GM18517 (cell line): ENCODE results near the gene BIN1.
"Not testable (repeated sequence)": the region's sequence is repeated elsewhere in the genome, so short reads cannot be mapped to it uniquely, and the experiment has no call there.

Source experiments
- ATAC-seq: cut with Tn5 transposase; IDR thresholded peaks from one replicate; pipeline ENCODE4 v1.9.1; 2021; ENCODE audit warnings: mild to moderate bottlenecking, moderate library complexity; ENCODE audit not compliant: unreplicated experiment

BIN1 gene

DNA sequence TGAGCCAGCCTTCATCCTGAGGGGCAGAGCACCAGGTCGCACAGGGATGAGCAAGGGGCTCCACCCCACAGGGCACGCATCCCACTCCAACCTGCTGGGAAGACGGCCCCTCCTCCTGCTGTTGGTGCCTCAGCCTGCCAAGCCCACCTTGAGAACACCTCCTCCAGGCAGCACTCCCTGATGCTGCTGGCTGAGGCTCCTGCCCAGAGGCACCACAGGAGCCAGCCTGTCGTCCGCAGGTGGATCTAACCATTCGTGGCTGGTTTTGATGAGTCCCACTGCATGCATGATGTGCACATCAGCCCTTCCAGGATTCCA, 58.4 kb downstream of the BIN1 start:
- no peak for ATAC-seq

- no peak for ATAC-seq
Measured at GRCh38 chr2:127047716-127048617, 59.0 kb downstream of the BIN1 start.

- ATAC-seq, result no peak
Measured at GRCh38 chr2:127047054-127047453, 59.9 kb downstream of the BIN1 start.

DNA sequence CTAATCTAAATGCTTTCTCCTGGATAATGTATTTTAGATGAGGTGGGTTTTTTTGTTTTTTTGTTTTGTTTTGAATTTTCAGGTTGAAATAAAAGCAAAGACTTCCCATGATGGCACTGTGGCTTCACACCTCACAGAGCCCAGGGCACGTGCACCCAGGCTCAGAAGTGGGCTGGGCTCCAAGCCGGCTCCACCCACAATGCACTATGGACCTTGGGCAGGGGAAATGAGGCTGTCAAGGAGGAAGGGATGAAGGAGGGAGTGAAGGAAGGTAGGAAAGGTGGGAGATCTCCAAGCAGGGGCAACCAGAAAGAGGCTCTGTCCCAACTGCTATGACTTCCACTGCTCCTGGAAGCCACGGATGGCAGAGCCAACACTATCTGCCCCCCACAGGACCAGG, 60.4 kb downstream of the BIN1 start:
- no peak for ATAC-seq

- ATAC-seq, result no peak
Measured at GRCh38 chr2:127045792-127046501, 61.0 kb downstream of the BIN1 start.

- no peak for ATAC-seq
Measured at GRCh38 chr2:127044977-127045661, 61.8 kb downstream of the BIN1 start.

GRCh38 chr2:127044165-127044718, 62.7 kb downstream of the BIN1 start:
- no peak for ATAC-seq

- no peak for ATAC-seq
Measured at GRCh38 chr2:127043367-127044164, 63.4 kb downstream of the BIN1 start.

DNA sequence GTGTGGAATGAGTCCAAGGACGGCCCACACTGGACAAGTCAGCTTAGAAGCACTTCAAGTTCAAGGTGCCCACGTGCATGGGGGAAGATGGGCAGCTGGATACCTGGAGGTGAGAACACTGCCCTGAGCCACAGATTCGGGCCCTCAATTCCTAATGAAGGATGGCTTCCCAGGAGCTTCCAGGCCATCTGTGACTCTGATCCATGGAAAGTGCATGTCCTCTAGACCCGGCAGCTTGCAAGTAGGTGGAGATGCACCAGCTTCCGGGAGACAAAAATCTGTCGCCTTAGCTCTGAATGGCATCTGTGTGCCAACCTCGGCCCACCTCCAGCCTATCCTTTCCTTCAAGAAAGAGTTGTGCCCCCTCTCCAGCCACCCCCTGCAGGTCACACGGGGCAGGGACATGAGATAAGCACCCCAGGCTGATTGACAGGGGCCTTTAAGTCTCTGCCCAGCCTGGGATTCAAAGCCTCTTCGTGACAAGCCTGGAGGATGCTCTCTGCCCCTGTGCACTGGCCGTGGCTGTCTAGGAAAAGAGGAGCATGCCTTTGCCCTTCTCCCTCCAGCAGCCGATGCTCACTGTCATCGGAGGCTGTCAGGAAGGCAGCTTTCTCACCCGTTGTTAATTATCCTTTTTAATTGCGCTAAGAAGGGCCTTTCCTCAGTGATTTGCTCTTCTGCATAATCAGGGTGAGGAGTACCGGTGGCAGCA, 65.5 kb downstream of the BIN1 start:
- ATAC-seq, result no peak

GRCh38 chr2:127040169-127040568, 66.8 kb downstream of the BIN1 start:
- no peak for ATAC-seq

GRCh38 chr2:127039387-127040031, 67.4 kb downstream of the BIN1 start:
- peak; percentile 44 for ATAC-seq

DNA sequence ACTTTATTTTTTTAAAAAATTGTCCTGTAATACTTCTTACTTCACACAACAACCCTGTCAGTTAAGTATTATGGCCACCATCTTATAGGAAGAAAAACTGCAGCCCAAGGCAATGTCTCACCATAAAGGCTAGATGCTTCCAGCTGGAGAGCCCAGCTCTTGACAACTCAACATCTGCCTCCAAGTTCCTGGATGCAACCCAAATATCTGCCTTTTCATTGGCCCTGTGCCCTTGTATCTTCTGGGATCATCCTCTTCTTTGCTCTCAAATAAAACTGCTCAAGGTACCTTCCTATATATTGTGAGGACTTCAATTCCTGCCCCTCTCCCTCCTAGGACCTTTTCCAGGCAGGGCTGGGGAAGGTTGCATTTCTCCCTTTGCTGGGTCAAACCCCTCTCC, 69.5 kb downstream of the BIN1 start:
- ATAC-seq, result no peak

DNA sequence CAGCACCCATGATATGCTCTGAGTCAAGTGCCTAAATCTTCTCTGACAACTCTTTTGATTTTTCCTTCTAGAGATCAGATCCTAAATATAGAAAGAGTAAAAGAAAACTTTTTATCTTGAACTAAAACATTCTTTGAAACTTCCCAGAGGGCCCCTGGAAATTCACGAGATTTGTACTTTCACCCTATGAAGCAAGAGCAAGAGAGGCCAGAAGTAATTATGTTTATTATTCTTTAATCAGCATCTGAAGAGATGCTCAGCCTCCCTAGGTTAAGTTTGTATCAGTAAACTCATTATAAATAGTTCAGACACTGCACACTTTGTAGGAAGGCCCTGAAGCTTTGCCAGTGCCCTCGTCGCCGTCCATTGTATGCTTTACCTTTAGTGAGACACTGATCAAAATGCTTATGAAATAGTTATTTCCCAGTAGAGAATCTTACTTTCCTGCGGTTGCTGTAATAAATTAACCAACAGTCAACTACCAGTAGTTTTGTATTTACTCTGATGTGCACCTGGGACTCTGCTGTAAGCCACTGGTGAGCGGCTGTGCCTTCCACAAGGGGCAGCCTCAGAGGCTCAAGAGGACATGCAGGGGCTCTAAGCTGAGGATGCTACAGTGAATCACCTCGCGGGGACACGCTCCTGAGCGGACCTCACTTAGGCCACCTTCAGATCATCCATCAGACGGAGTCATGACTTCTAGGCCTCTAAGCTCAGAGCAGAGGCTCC, 71.9 kb downstream of the BIN1 start:
- ATAC-seq, result peak; percentile 46

DNA sequence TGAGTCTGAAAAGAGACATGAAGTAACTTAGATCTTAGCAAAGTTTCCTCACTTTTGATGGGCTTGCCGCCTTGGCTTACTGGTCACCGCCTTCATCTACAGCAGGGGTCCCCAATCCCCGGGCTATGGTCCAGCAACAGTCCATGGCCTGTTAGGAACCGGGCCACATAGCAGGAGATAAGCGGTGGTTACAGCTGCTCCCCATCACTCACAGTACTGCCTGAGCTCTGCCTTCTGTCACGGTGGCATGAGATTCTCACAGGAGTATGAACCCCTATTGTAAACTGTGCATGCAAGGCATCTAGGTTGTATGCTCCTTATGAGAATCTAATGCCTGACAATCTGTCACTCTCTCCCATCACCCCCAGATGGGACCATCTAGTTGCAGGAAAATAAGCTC, 72.9 kb downstream of the BIN1 start:
- no peak for ATAC-seq

DNA sequence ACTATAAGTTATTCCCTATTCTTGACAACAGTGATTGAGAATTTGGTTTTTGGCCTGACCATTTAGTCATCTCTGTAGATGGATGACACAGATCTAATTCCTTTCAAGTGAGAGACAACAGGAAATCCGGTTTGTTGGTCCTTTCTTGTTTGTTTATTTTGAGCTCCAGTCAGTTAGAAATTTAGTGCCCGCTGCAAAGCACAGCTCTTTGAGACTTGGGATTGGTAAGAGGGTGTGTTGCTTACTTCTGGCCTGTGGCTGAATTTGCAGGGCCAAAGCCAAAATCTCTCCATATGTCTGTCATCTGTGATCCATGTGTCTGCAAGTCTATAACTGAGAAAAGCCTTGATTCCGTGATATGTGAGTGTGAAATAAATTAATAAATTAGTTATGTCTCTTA, 74.3 kb downstream of the BIN1 start:
- ATAC-seq, result no peak

- no peak for ATAC-seq
Measured at GRCh38 chr2:127029350-127030051, 77.5 kb downstream of the BIN1 start.

DNA sequence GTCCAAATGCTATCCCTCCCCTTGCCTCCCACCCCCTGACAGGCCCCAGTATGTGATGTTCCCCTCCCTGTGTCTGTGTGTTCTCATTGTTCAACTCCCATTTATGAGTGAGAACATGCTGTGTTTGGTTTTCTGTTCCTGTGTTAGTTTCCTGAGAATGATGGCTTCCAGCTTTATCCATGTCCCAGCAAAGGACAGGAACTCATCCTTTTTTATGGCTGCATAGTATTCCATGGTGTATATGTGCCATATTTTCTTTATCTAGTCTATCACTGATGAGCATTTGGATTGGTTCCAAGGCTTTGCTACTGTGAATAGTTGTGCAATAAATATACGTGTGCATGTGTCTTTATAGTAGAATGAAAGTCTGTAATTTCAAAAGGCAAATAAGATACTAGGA, 78.2 kb downstream of the BIN1 start:
- not testable (repeated sequence) for ATAC-seq

DNA sequence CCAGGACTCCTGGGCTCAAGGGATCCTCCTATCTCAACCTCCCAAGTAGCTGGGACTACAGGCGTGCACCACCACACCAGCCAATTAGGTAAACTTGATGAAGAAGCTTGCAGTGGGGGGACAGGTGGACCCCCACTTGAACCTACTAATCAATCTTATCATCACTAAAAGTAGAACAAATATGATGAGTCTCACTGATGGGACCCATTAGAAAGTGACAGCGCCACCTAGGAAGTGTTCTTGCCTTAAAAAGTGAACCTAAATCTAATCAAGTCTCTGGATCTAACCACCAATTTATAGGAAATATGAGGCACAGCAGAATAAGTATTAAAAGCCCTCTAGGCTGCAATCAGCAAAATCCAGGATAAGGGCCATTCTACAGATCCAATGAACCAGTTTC, 79.2 kb downstream of the BIN1 start:
- ATAC-seq, result no peak
